ENCODE results near the gene COMMD3. TPM values are rescaled to one million over a fixed set of nuclear protein-coding genes. Genes with fewer than 3 reads are reported as not detected.

The COMMD3 gene
- total RNA-seq, 4 donors from 2014 or later: 7.4 to 39.5 (median 25.8) TPM

DNA sequence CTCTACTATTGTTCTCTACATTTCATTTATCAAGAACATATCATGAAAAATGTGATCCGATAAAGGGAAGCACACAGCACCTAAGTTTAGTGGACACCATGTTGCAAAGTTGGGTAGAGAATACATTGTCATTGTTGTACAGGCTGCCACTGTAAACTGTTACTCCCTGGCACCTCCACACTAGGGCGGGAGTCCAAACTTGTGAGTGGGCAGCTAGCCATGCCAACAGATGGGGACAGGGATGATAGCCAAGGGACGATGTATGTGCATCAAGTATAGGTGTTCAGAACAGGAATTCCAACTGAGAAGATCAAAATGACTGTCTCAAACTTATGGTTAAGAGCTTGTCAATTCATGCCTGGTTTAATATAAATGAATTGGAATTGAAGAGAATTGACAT, 31.1 kb upstream of the COMMD3 start:
- DNase-seq: no peak
- H3K4me1 ChIP-seq: no peaks in the 10 kb centered on the region
- no peaks in the 10 kb centered on the region for H3K9me3 ChIP-seq
- H3K27ac ChIP-seq: no peak overlapping the region
- H3K27me3 ChIP-seq: no peaks in the 10 kb centered on the region
- TF ChIP-seq POLR2A (IDR thresholded peaks at IDR 0.05): no peak
- TF ChIP-seq, protein P1, sequence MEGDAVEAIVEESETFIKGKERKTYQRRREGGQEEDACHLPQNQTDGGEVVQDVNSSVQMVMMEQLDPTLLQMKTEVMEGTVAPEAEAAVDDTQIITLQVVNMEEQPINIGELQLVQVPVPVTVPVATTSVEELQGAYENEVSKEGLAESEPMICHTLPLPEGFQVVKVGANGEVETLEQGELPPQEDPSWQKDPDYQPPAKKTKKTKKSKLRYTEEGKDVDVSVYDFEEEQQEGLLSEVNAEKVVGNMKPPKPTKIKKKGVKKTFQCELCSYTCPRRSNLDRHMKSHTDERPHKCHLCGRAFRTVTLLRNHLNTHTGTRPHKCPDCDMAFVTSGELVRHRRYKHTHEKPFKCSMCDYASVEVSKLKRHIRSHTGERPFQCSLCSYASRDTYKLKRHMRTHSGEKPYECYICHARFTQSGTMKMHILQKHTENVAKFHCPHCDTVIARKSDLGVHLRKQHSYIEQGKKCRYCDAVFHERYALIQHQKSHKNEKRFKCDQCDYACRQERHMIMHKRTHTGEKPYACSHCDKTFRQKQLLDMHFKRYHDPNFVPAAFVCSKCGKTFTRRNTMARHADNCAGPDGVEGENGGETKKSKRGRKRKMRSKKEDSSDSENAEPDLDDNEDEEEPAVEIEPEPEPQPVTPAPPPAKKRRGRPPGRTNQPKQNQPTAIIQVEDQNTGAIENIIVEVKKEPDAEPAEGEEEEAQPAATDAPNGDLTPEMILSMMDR (IDR thresholded peaks at IDR 0.05): no peak
- intact Hi-C loops (cut with DNase I; ENCODE audit: low total_unique reads): no loop called here
- H3K36me3 ChIP-seq: no peaks in the 10 kb centered on the region
- H3K4me3 ChIP-seq: no peak overlapping the region

DNA sequence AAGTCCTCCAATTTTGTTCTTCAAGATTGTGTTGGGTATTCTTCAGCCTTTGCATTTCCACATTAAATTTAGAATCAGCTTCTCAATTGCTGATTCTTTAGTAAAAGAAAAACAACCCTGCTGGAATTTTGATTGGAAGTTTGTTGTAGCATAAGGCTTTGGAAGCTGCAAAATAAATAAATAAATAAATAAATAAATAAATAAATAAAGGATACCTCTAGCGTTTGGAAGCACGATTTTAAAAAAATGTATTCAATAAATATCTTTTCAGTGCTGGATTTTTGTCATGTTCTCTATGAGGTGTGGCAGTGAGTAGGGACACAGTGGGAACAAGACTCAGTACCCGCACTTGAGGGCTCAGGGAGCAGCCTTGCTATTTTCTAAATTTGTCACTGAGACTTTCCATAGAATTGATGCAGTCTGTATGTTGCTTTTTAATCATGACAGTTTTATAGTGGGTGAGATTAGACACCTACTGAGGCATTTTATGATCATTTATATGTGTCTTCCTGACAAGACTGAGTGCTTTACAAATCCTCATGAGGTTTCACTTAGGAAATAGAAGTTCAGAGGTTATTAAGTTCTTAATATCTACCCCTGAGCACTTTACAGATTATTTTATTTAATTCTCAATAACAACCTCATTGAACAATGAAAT, 22.3 kb upstream of the COMMD3 start:
- Histone ChIP-seq H3K36me3 (no peaks in the 10 kb centered on the region), H3K27ac (no peak overlapping the region), H3K4me1 (no peaks in the 10 kb centered on the region), H3K9me3 (no peaks in the 10 kb centered on the region), H3K4me3 (no peak overlapping the region), H3K27me3 (no peaks in the 10 kb centered on the region)
- TF ChIP-seq, protein P1 (IDR thresholded peaks at IDR 0.05): no peak
- no peak for TF ChIP-seq POLR2A (IDR thresholded peaks at IDR 0.05)
- intact Hi-C loops (cut with DNase I; ENCODE audit: low total_unique reads): no loop called here
- no peak for DNase-seq

DNA sequence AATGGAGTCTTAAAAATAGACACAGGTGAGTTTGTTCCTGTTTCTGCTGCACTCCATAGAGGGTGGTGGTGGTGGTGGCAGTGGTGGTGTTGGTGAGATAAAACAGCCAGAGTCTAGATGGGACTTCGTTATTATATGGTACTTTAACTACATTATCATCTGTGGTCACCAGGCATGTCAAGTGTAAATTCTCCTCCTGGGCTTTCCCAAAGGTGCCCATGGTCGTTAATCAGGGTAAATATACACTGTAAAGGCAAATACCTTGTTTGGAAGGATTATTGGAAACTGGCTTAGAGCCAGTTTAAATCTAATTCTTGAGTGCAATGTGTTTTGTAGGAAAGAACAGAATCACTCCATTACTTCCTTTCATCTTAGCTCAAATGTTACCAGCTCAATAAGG, 21.5 kb upstream of the COMMD3 start:
- H3K27ac ChIP-seq: no peak overlapping the region
- no peak for TF ChIP-seq POLR2A (IDR thresholded peaks at IDR 0.05)
- TF ChIP-seq, protein P1 (IDR thresholded peaks at IDR 0.05): no peak
- H3K4me3 ChIP-seq: no peak overlapping the region
- no peak for DNase-seq
- no peaks in the 10 kb centered on the region for H3K4me1 ChIP-seq
- intact Hi-C loops (cut with DNase I; ENCODE audit: low total_unique reads): no loop called here
- no peaks in the 10 kb centered on the region for H3K36me3 ChIP-seq
- H3K9me3 ChIP-seq: no peaks in the 10 kb centered on the region
- H3K27me3 ChIP-seq: no peaks in the 10 kb centered on the region

DNA sequence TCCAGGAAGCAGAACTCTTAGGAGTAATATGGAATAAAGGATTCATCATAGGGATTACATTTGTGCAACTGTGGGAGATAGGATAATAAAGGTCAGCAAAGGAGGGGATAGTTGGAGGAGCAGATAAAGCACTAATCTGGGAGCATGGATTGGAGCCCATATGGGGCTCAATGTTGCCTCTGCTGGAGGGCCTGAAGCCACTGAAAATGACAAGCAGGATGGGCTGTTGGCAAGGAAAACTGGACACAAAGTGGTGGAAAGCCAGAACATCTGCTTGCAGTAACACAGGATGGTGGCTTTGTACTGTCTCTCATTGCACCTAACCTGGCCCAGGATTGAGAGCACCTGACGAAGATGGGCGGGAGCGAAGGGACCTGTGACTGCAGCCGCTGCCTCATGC, 15.0 kb upstream of the COMMD3 start:
- Histone ChIP-seq H3K27ac (no peak overlapping the region), H3K36me3 (no peaks in the 10 kb centered on the region), H3K27me3 (no peaks in the 10 kb centered on the region), H3K9me3 (no peaks in the 10 kb centered on the region), H3K4me1 (no peaks in the 10 kb centered on the region), H3K4me3 (no peak overlapping the region)
- intact Hi-C loops (cut with DNase I; ENCODE audit: low total_unique reads): no loop called here
- DNase-seq: no peak
- TF ChIP-seq, protein P1 (IDR thresholded peaks at IDR 0.05): no peak
- TF ChIP-seq POLR2A (IDR thresholded peaks at IDR 0.05): no peak

DNA sequence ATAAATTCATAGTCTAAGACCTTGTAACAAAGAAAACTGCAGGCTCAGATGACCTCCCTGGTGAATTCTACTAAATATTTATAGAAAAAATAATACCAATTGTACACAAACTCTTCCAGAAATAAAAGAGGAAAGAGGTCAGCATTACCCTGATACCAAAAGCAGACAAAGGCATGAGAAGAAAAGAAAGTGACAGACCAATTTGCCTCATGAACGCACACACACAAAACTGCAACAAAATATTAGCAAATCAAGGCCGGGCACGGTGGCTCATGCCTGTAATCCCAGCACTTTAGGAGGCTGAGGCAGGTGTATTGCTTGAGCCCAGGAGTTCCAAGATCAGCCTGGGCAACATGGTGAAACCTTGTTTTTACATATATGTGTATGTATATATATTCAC, 12.7 kb upstream of the COMMD3 start:
- Histone ChIP-seq H3K27me3 (peaks cover 0 to 9% of the 10 kb centered on the region in 2 donors), H3K36me3 (no peaks in the 10 kb centered on the region), H3K4me3 (no peak overlapping the region), H3K4me1 (no peaks in the 10 kb centered on the region), H3K27ac (no peak overlapping the region), H3K9me3 (no peaks in the 10 kb centered on the region)
- no peak for DNase-seq
- TF ChIP-seq, protein P1 (IDR thresholded peaks at IDR 0.05): no peak
- no peak for TF ChIP-seq POLR2A (IDR thresholded peaks at IDR 0.05)
- intact Hi-C loops (cut with DNase I; ENCODE audit: low total_unique reads): no loop called here

Measured in uterus (tissue), 4 donors.